Tibial artery (tissue), 4 donors: ENCODE results near the gene INPP4B.
"Not testable (repeated sequence)": the region's sequence is repeated elsewhere in the genome, so short reads cannot be mapped to it uniquely, and the experiment has no call there.

Experiments
- DNase-seq, 2 donors: peaks; one replicate each; pipeline ENCODE4 v3.0.0-alpha.2; 2019
- H3K27ac ChIP-seq, 2 donors: fragments of 200-600 bp; sonication (generic) in 1 of 2; 1 replicate in 1 of 2; 2 replicates in 1 of 2; pipeline ENCODE4 v1.5.1; 2018 to 2019; ENCODE audit warnings: mild to moderate bottlenecking in 1 of 2
- H3K27me3 ChIP-seq, 2 donors: fragments of 200-600 bp; sonication (generic) in 1 of 2; one replicate each; pipeline versions ENCODE4 v1.5.1 to v1.6.0; 2016 to 2019
- H3K36me3 ChIP-seq, 3 donors: fragments of 200-600 bp; sonication (generic) in 2 of 3; one replicate each; pipeline ENCODE4 v1.5.1; 2016 to 2019; ENCODE audit warnings: mild to moderate bottlenecking in 2 of 3
- H3K4me1 ChIP-seq, 4 donors: fragments of 200-600 bp; sonication (generic) in 2 of 4; 1 replicate in 3 of 4; 2 replicates in 1 of 4; pipeline ENCODE4 v1.5.1; 2016 to 2019
- H3K4me3 ChIP-seq, 2 donors: fragments of 200-600 bp; sonication (generic) in 1 of 2; 1 replicate in 1 of 2; 2 replicates in 1 of 2; pipeline ENCODE4 v1.5.1; 2018 to 2019; ENCODE audit warnings: mild to moderate bottlenecking in 2 of 2
- H3K9me3 ChIP-seq, 3 donors: fragments of 200-600 bp; sonication (generic) in 1 of 3; one replicate each; pipeline ENCODE4 v1.5.1; 2016 to 2019
- intact Hi-C: fragments of 100-400 bp; cut with DNase I; formaldehyde crosslinking; loops from one replicate; pipeline ENCODE4 v1.15.0; 2023; ENCODE audit warnings: low total_unique reads
- TF ChIP-seq, protein P1 (sequence below), 2 experiments: fragments of 200-600 bp in 1 of 2; fragments of 450-650 bp in 1 of 2; IDR thresholded peaks; one replicate each; pipeline ENCODE4 v1.5.1; 2017 to 2019; ENCODE audit warnings: antibody characterized with exemption in 2 of 2, mild to moderate bottlenecking in 1 of 2, moderate library complexity in 1 of 2

The INPP4B gene

DNA sequence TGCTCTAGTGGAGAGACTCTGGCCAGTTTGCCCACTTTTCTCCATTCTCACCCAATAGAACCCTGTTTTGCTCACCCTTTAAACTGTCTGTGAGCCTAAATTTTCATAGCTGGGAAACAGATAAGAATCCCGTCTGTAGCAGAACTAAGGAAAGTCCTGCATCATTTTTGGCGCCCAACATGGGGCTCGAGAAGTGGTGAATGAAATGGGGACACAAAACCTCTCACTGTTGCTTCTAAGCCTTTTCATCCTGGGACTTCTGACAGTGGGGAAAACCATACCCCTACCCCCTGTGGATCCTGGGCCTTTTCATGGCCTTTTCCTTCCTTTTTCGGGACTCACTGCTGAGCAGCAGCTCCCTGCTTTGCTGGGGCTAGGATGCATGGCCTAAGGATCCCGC lies 189.9 kb downstream of the INPP4B start:
- no peaks in the 10 kb centered on the region for H3K4me1 ChIP-seq
- DNase-seq: no peak
- H3K36me3 ChIP-seq: peaks cover 0 to 54% (median 25%) of the 10 kb centered on the region in 3 donors
- H3K4me3 ChIP-seq: no peak overlapping the region
- TF ChIP-seq, protein P1, sequence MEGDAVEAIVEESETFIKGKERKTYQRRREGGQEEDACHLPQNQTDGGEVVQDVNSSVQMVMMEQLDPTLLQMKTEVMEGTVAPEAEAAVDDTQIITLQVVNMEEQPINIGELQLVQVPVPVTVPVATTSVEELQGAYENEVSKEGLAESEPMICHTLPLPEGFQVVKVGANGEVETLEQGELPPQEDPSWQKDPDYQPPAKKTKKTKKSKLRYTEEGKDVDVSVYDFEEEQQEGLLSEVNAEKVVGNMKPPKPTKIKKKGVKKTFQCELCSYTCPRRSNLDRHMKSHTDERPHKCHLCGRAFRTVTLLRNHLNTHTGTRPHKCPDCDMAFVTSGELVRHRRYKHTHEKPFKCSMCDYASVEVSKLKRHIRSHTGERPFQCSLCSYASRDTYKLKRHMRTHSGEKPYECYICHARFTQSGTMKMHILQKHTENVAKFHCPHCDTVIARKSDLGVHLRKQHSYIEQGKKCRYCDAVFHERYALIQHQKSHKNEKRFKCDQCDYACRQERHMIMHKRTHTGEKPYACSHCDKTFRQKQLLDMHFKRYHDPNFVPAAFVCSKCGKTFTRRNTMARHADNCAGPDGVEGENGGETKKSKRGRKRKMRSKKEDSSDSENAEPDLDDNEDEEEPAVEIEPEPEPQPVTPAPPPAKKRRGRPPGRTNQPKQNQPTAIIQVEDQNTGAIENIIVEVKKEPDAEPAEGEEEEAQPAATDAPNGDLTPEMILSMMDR (IDR thresholded peaks at IDR 0.05): no peak
- intact Hi-C loops: no loop called here
- H3K9me3 ChIP-seq: peaks cover 3 to 80% (median 30%) of the 10 kb centered on the region in 3 donors
- no peak overlapping the region for H3K27ac ChIP-seq
- no peaks in the 10 kb centered on the region for H3K27me3 ChIP-seq

- peaks cover 0 to 42% (median 0%) of the 10 kb centered on the region in 3 donors for H3K9me3 ChIP-seq
- no peak overlapping the region for H3K27ac ChIP-seq
- no peaks in the 10 kb centered on the region for H3K27me3 ChIP-seq
- peaks cover 0 to 8% (median 0%) of the 10 kb centered on the region in 4 donors for H3K4me1 ChIP-seq
- no peak overlapping the region for H3K4me3 ChIP-seq
- DNase-seq: no peak
- intact Hi-C loops: no loop called here
- TF ChIP-seq, protein P1 (IDR thresholded peaks at IDR 0.05): no peak
- H3K36me3 ChIP-seq: peaks cover 0 to 11% (median 4%) of the 10 kb centered on the region in 3 donors
These were observed 197.7 kb downstream of the INPP4B start for GRCh38 chr4:142648378-142648777.

- DNase-seq: no peak
- TF ChIP-seq, protein P1 (IDR thresholded peaks at IDR 0.05): no peak
- intact Hi-C loops: no loop called here
- peaks cover 0 to 4% (median 0%) of the 10 kb centered on the region in 3 donors for H3K36me3 ChIP-seq
- peaks cover 0 to 16% (median 0%) of the 10 kb centered on the region in 3 donors for H3K9me3 ChIP-seq
- no peak overlapping the region for H3K27ac ChIP-seq
- no peaks in the 10 kb centered on the region for H3K27me3 ChIP-seq
- H3K4me3 ChIP-seq: no peak overlapping the region
- peaks cover 0 to 8% (median 0%) of the 10 kb centered on the region in 4 donors for H3K4me1 ChIP-seq
These were observed 200.5 kb downstream of the INPP4B start for GRCh38 chr4:142645475-142646108.

DNA sequence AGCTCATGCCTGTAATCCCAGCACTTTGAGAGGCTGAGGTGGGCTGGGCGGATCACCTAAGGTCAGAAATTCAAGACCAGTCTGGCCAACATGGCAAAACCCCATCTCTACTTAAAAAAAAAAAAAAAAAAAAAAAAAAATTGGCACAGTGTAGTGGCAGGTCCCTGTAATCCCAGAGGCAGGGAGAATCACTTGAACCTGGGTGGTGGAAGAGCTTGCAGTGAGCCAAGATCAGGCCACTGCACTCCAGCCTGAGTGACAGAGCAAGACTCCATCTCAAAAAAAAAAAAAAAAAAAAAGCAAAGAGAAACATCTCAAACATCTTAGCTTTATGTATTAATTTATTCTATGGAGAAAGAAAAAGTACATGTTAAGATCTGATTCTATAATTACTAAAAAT lies 201.5 kb downstream of the INPP4B start:
- H3K4me3 ChIP-seq, H3K27ac ChIP-seq, intact Hi-C loops, H3K36me3 ChIP-seq, DNase-seq, H3K27me3 ChIP-seq, H3K4me1 ChIP-seq, H3K9me3 ChIP-seq: not testable (repeated sequence)

DNA sequence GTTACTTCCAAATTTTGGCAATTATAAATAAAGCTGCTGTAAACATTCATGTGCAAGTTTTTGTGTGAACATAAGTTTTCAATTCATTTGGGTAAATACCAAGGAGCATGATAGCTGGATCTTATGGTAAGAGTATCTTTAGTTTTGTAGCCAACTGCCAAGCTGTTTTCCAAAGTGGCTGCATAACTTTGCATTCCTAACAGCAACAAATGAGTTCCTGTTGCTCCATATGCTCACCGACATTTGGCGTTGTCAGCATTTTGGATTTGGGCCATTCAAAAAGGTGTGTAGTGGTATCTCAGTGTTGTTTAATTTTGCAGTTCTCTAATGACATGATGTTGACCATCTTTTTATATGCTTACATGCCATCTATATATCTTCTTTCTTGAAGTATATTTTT lies 208.5 kb downstream of the INPP4B start:
- Histone ChIP-seq H3K9me3 (peaks cover 0 to 11% (median 3%) of the 10 kb centered on the region in 3 donors), H3K36me3 (no peaks in the 10 kb centered on the region), H3K4me3 (no peak overlapping the region), H3K27me3 (no peaks in the 10 kb centered on the region), H3K27ac (no peak overlapping the region), H3K4me1 (no peaks in the 10 kb centered on the region)
- DNase-seq: no peak
- TF ChIP-seq, protein P1 (IDR thresholded peaks at IDR 0.05): no peak
- intact Hi-C loops: no loop called here

DNA sequence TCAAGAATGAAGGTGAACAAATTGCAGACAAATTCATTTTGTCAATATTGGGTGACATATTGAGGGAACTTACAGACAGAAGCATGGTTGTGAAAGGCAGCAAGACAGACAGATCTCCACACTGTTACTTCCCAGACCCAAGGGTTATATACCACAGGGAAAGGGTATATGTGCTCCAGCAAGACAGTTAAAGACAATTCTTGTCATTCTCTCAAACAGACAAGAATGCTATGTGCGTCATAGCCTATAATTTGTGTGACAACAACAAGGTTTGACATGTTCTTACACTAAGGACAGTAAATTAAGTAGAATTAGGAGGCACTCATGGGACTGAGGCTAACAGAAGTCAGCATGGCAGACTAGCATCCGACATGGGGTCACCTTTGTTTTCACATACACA lies 214.3 kb downstream of the INPP4B start:
- no peak for DNase-seq
- no peaks in the 10 kb centered on the region for H3K27me3 ChIP-seq
- H3K36me3 ChIP-seq: no peaks in the 10 kb centered on the region
- no peaks in the 10 kb centered on the region for H3K4me1 ChIP-seq
- no peak overlapping the region for H3K4me3 ChIP-seq
- TF ChIP-seq, protein P1 (IDR thresholded peaks at IDR 0.05): no peak
- H3K27ac ChIP-seq: no peak overlapping the region
- H3K9me3 ChIP-seq: peaks cover 0 to 6% (median 0%) of the 10 kb centered on the region in 3 donors
- intact Hi-C loops: no loop called here
